BLaER1 (cell line): ENCODE measurements around the gene SH2D6.
A peak's percentile ranks its signal among the peaks of the same experiment; 100 is the strongest.
"Not testable (repeated sequence)": the region's sequence is repeated elsewhere in the genome, so short reads cannot be mapped to it uniquely, and the experiment has no call there.

Experiments used
- H3K27ac ChIP-seq: shearing (Covaris generic); formaldehyde crosslinking; 2 replicates; pipeline ENCODE4 v1.8.1; 2022
- H3K27me3 ChIP-seq: shearing (Covaris generic); formaldehyde crosslinking; 2 replicates; pipeline ENCODE4 v1.8.1; 2022
- H3K36me3 ChIP-seq: shearing (Covaris generic); formaldehyde crosslinking; 2 replicates; pipeline ENCODE4 v1.8.1; 2022
- H3K4me1 ChIP-seq: shearing (Covaris generic); formaldehyde crosslinking; 2 replicates; pipeline ENCODE4 v1.8.1; 2022
- H3K4me2 ChIP-seq: shearing (Covaris generic); formaldehyde crosslinking; 2 replicates; pipeline ENCODE4 v1.8.1; 2022
- H3K4me3 ChIP-seq: shearing (Covaris generic); formaldehyde crosslinking; 2 replicates; pipeline ENCODE4 v1.8.1; 2022
- H3K9ac ChIP-seq: shearing (Covaris generic); formaldehyde crosslinking; 2 replicates; pipeline ENCODE4 v1.8.1; 2022
- H3K9me3 ChIP-seq: shearing (Covaris generic); formaldehyde crosslinking; 2 replicates; pipeline ENCODE4 v1.8.1; 2022
- H4K20me1 ChIP-seq: shearing (Covaris generic); formaldehyde crosslinking; 2 replicates; pipeline ENCODE4 v1.8.1; 2022
- Cebpa-rat ChIP-seq: shearing (Covaris generic); IDR thresholded peaks from 2 replicates; pipeline ENCODE4 v1.8.1; 2022

The SH2D6 gene

DNA sequence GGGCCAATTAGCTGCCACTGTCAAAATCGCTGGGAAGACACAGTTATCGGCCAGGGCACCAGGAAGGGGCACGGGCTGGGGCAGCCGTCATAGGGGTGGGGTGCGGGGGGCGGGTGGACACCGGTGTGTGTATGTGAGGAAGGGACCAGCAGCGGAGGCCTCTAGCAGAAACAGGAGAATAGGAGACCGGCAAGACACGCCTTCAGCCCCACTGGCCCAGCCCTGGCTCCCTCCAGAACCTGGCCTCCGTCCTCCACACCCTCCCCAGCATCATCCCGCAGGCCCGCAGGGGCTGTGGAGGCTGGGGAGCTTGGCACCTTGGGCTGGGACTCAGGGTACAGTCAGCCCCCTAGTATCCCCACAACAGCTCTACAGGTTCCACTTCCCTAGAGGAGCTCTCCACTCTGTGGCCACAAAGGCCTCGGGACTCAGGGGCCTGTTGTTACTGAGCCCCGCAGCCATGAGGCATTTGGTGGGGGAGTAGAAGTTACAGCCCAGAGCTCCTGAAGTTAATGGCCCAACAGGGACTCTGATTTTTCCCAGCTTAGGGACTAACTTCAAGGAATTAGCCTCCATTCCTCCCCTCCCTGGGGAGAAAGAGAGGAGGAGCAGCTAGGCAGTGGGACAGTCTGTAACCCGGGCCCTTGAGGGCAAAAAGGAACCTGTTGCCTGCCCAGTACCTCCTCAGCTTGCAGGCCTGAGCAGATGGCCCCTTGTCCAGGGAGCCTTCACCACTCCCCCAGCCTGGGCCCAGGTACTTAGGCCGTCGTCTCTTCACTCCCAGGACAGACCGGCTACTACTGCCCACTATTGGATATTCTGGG, 19.9 kb downstream of the SH2D6 start:
- Histone ChIP-seq H3K9me3 (no peaks in the 10 kb centered on the region), H3K4me3 (peak overlapping the region; percentile 58), H3K4me2 (peak overlapping the region; percentile 97), H3K27ac (peak overlapping the region; percentile 83), H3K36me3 (no peaks in the 10 kb centered on the region), H3K9ac (peak overlapping the region; percentile 77), H4K20me1 (no peaks in the 10 kb centered on the region), H3K27me3 (no peaks in the 10 kb centered on the region), H3K4me1 (peaks cover 57% of the 10 kb centered on the region)
- TF ChIP-seq Cebpa-rat, result no peak

DNA sequence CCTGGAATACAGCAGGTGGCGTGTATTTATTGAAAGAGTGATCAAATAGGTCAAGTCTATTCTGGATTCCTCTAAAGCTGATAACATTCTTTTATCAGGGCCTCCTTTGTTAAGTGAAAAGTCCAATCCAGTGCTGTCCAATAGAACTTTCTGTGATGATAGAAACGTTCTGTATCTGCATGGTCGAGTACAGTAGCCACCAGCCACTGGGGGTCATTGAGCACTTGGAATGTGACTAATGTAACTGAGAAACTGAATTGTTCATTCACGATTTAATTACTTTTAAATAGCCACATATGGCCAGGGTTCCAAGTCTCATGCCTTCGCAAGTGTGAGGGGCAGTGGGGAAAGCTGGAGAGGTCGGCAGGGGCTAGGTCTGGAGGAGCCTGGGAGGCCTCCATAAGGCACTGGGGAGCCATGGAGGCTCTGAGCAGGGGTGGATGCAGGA, 20.5 kb downstream of the SH2D6 start:
- Histone ChIP-seq H3K4me2 (peak overlapping the region; percentile 97), H3K4me3 (no peak overlapping the region), H3K36me3 (no peaks in the 10 kb centered on the region), H3K27ac (peak overlapping the region; percentile 83), H4K20me1 (no peaks in the 10 kb centered on the region), H3K9ac (peak overlapping the region; percentile 77; the same call in 1 of the 2 replicates), H3K9me3 (no peaks in the 10 kb centered on the region), H3K4me1 (peaks cover 50% of the 10 kb centered on the region), H3K27me3 (no peaks in the 10 kb centered on the region)
- TF ChIP-seq Cebpa-rat, result no peak

DNA sequence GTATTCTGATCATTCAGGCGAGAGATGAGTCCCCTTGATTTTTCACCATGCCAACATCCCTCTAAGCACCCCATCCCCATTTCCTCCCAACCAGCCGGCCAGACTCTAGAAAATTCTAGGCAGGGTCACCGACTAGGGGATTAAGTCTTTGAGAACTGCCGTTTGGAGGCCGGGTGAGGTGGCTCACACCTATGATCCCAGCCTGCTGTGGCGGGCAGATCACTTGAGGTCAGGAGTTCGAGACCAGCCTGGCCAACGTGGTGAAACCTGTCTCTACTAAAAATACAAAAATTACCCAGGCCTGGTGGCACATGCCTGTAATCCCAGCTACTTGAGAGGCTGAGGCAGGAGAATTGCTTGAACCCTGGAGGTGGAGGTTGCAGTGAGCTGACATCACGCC, 21.1 kb downstream of the SH2D6 start:
- H4K20me1 ChIP-seq, H3K27me3 ChIP-seq, H3K36me3 ChIP-seq, H3K9ac ChIP-seq, H3K9me3 ChIP-seq, H3K4me3 ChIP-seq: not testable (repeated sequence)
- Histone ChIP-seq H3K27ac (0 out of 2 replicates have a peak overlapping the region, but pooled peaks have one; percentile 83), H3K4me1 (peaks cover 45% of the 10 kb centered on the region), H3K4me2 (peak overlapping the region; percentile 97)

DNA sequence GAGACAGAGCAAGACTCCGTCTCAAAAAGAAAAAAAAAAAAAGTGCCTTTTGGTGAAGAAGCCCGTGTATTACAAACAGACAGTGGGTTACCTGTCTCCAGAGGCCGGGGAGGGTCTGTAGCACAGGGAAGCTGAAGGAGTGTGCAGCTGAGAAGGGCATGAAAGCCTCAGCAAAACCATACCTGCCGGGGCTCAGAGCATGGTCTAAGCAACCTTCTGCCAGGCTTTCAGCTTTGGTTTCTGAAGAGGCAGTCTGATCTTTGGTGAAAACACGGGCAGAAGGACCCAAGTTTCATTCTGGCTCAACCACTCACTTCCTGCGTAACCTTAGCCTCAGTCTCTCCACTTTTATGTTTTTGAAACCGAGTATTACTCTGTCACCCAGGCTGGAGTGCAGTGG, 21.5 kb downstream of the SH2D6 start:
- Histone ChIP-seq H4K20me1 (no peaks in the 10 kb centered on the region), H3K9ac (no peak overlapping the region), H3K36me3 (no peaks in the 10 kb centered on the region), H3K4me2 (no peak overlapping the region), H3K27me3 (no peaks in the 10 kb centered on the region), H3K27ac (no peak overlapping the region), H3K4me1 (peaks cover 41% of the 10 kb centered on the region), H3K9me3 (no peaks in the 10 kb centered on the region), H3K4me3 (no peak overlapping the region)
- TF ChIP-seq Cebpa-rat, result no peak

DNA sequence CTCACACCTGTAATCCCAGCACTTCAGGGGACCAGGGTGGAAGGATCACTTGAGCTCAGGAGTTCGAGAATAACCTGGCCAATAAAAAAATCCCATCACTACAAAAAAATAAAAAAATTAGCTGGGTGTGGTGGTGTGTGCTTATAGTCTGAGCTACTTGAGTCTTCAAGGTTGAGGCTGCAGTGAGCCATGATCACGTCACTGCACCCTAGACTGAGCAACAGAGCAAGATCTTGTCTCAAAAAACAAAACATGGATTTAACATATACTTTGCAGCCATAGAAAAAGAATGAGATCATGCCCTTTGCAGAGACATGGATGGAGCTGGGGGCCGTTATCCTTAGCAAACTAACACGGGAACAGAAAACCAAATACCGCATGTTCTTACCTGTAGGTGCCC, 22.2 kb downstream of the SH2D6 start:
- no peak overlapping the region for H3K27ac ChIP-seq
- no peaks in the 10 kb centered on the region for H4K20me1 ChIP-seq
- no peaks in the 10 kb centered on the region for H3K9me3 ChIP-seq
- no peak overlapping the region for H3K4me2 ChIP-seq
- no peak overlapping the region for H3K4me3 ChIP-seq
- H3K27me3 ChIP-seq, result no peaks in the 10 kb centered on the region
- H3K4me1 ChIP-seq, result peaks cover 41% of the 10 kb centered on the region
- TF ChIP-seq Cebpa-rat, result no peak
- no peak overlapping the region for H3K9ac ChIP-seq
- H3K36me3 ChIP-seq, result no peaks in the 10 kb centered on the region

DNA sequence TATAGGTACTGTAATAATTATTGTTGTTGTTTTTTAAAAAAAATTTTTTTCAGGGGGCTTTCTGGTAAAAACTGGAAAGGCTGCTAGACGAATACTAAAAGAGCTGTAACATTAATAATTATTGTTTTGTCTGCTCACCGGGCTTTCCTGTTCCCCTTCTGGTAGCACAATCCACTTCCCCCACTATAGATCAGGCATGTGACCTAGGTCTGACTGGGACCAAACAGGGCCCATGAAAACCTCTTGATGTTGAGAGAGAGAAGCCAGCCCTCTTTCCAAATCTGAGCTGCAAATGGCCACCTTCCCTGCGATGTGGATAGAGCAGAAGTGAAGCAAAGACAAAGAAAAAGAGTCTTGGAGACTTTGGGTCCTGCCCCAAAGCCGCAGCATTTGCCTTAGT, 23.4 kb downstream of the SH2D6 start:
- Histone ChIP-seq H3K36me3 (no peaks in the 10 kb centered on the region), H4K20me1 (no peaks in the 10 kb centered on the region), H3K4me2 (no peak overlapping the region), H3K27me3 (no peaks in the 10 kb centered on the region), H3K27ac (no peak overlapping the region), H3K4me3 (no peak overlapping the region), H3K4me1 (peaks cover 41% of the 10 kb centered on the region), H3K9ac (no peak overlapping the region), H3K9me3 (no peaks in the 10 kb centered on the region)
- no peak for TF ChIP-seq Cebpa-rat

DNA sequence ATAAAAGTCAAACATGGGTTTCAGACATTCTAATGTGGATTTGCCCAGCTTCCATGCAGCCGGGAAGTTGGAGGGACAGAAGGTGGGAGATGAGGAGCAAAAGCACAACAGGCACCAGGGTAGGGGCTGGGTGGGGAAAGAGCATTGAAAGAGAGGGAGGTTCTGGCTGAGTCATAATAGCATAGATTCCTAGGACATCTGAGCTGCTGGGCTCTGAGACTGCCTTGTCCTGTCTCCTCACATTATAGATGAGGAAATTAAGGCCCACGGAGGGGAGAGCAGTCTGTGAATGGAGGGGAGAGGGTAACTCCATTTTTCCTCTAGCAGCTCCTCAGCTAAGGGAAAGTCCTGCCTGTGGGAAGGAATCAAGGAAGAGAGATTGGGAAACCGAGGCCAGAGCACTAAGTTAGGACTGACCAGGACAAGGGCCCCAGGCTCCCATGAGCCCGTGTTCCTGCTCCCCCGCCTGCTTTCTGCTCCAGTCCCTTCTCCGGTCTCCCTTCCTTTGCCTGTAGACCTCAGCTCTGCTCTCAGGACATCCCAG, 26.2 kb downstream of the SH2D6 start:
- Histone ChIP-seq H3K27me3 (no peaks in the 10 kb centered on the region), H3K27ac (peak overlapping the region; percentile 71; the same call in 1 of the 2 replicates), H4K20me1 (no peaks in the 10 kb centered on the region), H3K36me3 (no peaks in the 10 kb centered on the region), H3K4me1 (peaks cover 23% of the 10 kb centered on the region), H3K9ac (no peak overlapping the region), H3K4me2 (no peak overlapping the region; the same call in 1 of the 2 replicates), H3K4me3 (no peak overlapping the region), H3K9me3 (no peaks in the 10 kb centered on the region)
- TF ChIP-seq Cebpa-rat, result no peak

DNA sequence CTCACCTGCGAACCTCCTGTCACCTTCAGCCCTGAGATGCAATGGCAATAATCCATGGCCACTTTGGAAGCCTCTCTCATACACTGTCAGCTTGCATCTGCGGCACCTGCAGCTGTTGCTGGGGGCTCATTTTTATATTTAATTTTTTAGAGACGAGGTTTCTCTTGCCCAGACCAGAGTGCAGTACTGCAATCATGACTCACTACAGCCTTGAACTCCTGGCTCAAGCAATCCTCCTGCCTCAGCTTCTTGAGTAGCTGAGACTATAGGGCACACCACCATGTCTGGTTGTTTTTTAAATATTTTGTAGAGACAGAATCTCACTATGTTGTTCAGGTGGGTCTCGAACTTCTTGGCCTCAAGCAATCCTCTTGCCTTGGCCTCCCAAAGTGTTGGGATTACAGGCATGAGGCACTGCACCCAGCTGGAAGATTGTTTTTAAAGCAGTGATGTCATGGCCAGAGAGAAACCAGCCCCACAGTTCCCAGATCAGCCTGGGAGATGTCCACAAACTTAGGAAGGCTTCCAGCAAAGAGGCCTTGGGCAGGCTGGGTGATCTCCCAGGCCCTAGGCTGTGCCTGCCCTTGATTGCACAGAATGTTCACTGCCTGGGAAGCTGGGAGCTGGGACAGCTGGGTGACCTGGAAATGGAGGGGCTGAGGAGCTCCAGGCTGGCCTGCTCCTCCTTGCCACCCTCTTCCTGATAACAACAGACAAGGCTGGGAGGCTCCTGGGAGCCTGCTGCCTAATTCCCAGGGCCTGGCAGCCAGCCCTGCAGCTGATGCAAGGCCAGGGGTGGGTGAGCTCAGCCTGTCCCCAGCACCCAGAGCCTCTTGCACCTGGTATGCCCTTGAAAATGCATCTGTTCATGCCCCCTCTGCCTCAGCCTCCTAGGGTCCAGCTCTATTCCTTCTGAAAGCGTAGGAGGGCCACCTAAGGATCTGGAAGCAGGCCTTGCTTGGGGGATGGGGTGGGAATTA, 27.1 kb downstream of the SH2D6 start:
- Histone ChIP-seq H3K4me1 (peaks cover 23% of the 10 kb centered on the region), H3K27ac (peak overlapping the region; percentile 71), H3K27me3 (no peaks in the 10 kb centered on the region), H3K9ac (peak overlapping the region; percentile 38), H3K4me2 (peak overlapping the region; percentile 56), H3K4me3 (no peak overlapping the region), H4K20me1 (no peaks in the 10 kb centered on the region), H3K36me3 (no peaks in the 10 kb centered on the region), H3K9me3 (no peaks in the 10 kb centered on the region)
- TF ChIP-seq Cebpa-rat, result no peak

DNA sequence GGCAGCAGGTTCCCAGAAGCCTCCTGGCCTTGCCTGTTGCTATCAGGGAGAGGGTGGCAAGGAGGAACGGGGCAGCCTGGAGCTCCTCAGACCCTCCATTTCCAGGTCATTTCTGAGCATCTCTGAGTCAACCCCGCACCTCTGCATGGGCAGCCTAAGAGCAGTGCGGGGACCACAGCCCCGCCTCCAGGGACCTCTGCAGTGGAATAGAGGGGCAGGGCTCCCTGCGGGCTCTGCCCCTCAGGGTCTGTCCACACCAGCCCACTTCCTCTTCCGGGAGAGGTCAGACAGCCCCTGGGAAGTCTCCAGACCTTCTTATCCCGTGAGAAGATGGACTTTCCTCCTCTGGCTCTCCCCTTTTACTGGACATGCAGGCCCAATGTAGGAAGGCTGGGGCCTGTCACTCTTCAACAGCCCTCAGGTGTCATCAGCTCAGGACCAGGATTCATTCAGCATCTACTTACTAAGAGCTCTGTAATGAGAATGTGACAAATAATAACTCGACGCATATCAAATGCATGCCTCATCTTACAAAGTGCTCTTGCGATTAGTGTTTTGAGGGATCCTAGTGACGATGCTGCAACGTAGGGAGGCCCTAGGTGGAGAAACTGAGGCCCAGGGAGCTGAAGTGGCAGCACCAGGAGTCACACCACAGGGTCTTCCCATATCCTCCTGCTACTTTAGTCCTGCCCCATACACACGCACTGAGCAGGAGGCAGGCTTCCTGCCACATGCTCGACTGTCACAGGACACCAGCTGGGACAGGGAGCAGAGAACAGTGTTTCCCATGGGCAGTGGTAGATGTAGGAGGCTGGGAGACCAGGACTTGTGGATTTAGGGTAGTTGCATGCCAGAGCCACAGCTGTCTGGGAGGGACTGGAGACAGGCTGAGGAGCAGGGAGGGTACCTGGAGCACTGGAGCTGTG, 28.0 kb downstream of the SH2D6 start:
- H3K9me3 ChIP-seq, result no peaks in the 10 kb centered on the region
- no peak overlapping the region for H3K4me3 ChIP-seq
- H3K4me2 ChIP-seq, result peak overlapping the region; percentile 56
- peaks cover 23% of the 10 kb centered on the region for H3K4me1 ChIP-seq
- no peaks in the 10 kb centered on the region for H3K36me3 ChIP-seq
- H3K27ac ChIP-seq, result peak overlapping the region; percentile 71
- no peaks in the 10 kb centered on the region for H3K27me3 ChIP-seq
- no peak for TF ChIP-seq Cebpa-rat
- H3K9ac ChIP-seq, result peak overlapping the region; percentile 38
- no peaks in the 10 kb centered on the region for H4K20me1 ChIP-seq
